HG02938 (cell line): Measurements from ENCODE around the gene ARHGAP23.
"Not testable (repeated sequence)": the region's sequence is repeated elsewhere in the genome, so short reads cannot be mapped to it uniquely, and the experiment has no call there.

ENCODE experiments used
- ATAC-seq: cut with Tn5 transposase; IDR thresholded peaks from one replicate; pipeline ENCODE4 v1.9.1; 2021; ENCODE audit warnings: mild to moderate bottlenecking, moderate library complexity; ENCODE audit not compliant: unreplicated experiment

The ARHGAP23 gene

GRCh38 chr17:38459567-38459966 is 31.3 kb downstream of the ARHGAP23 start:
- ATAC-seq: no peak

- no peak for ATAC-seq
These were observed 31.9 kb downstream of the ARHGAP23 start for GRCh38 chr17:38460082-38460715.

GRCh38 chr17:38460716-38461630 is 32.7 kb downstream of the ARHGAP23 start:
- no peak for ATAC-seq

- ATAC-seq: no peak
These were observed 33.4 kb downstream of the ARHGAP23 start for GRCh38 chr17:38461683-38462082.

- ATAC-seq: no peak
These were observed 35.2 kb downstream of the ARHGAP23 start for GRCh38 chr17:38463451-38463858.

- no peak for ATAC-seq
These were observed 36.0 kb downstream of the ARHGAP23 start for GRCh38 chr17:38464251-38464722.

GRCh38 chr17:38464723-38465390 is 36.6 kb downstream of the ARHGAP23 start:
- ATAC-seq: no peak

GRCh38 chr17:38465391-38466345 is 37.4 kb downstream of the ARHGAP23 start:
- ATAC-seq: no peak

- ATAC-seq: no peak
These were observed 38.4 kb downstream of the ARHGAP23 start for GRCh38 chr17:38466346-38467315.

- ATAC-seq: no peak
These were observed 39.2 kb downstream of the ARHGAP23 start for GRCh38 chr17:38467491-38467890.

- ATAC-seq: no peak
These were observed 41.6 kb downstream of the ARHGAP23 start for GRCh38 chr17:38469875-38470274.

- ATAC-seq: not testable (repeated sequence)
These were observed 43.0 kb downstream of the ARHGAP23 start for GRCh38 chr17:38471253-38471652.

- not testable (repeated sequence) for ATAC-seq
These were observed 46.4 kb downstream of the ARHGAP23 start for GRCh38 chr17:38474666-38475065.

- no peak for ATAC-seq
These were observed 48.3 kb downstream of the ARHGAP23 start for GRCh38 chr17:38476549-38476948.

- ATAC-seq: not testable (repeated sequence)
These were observed 49.2 kb downstream of the ARHGAP23 start for GRCh38 chr17:38477417-38477816.

GRCh38 chr17:38477951-38478350 is 49.7 kb downstream of the ARHGAP23 start:
- ATAC-seq: not testable (repeated sequence)

GRCh38 chr17:38478667-38479066 is 50.4 kb downstream of the ARHGAP23 start:
- ATAC-seq: not testable (repeated sequence)

- not testable (repeated sequence) for ATAC-seq
These were observed 53.9 kb downstream of the ARHGAP23 start for GRCh38 chr17:38482039-38482699.

GRCh38 chr17:38482700-38483043 is 54.4 kb downstream of the ARHGAP23 start:
- not testable (repeated sequence) for ATAC-seq
